Mucosa of rectum (tissue), 2 donors: ENCODE data around the gene TTLL5.

Experiments
- H3K27ac ChIP-seq, 2 donors: one replicate each; pipeline ENCODE4 v1.7.0; 2013; ENCODE audit warnings: inconsistent platforms in 2 of 2, low read depth in 2 of 2, low read length in 2 of 2
- H3K27me3 ChIP-seq, 2 donors: one replicate each; pipeline ENCODE4 v1.7.0; 2013; ENCODE audit warnings: low read length in 2 of 2; ENCODE audit not compliant: control insufficient read depth in 2 of 2, insufficient read depth in 2 of 2
- H3K36me3 ChIP-seq, 2 donors: one replicate each; pipeline ENCODE4 v1.7.0; 2013; ENCODE audit warnings: low read length in 2 of 2; ENCODE audit not compliant: control insufficient read depth in 2 of 2, insufficient read depth in 2 of 2
- H3K4me1 ChIP-seq, 2 donors: one replicate each; pipeline ENCODE4 v1.7.0; 2013; ENCODE audit warnings: low read length in 2 of 2, mild to moderate bottlenecking in 1 of 2; ENCODE audit not compliant: control insufficient read depth in 2 of 2, insufficient read depth in 2 of 2
- H3K4me3 ChIP-seq, 2 donors: one replicate each; pipeline ENCODE4 v1.7.0; 2013; ENCODE audit warnings: low read length in 2 of 2
- H3K9ac ChIP-seq, 2 donors: one replicate each; pipeline ENCODE4 v1.7.0; 2013; ENCODE audit warnings: low read length in 2 of 2, low read depth in 1 of 2, mild to moderate bottlenecking in 1 of 2
- H3K9me3 ChIP-seq, 2 donors: one replicate each; pipeline ENCODE4 v1.7.0; 2013; ENCODE audit warnings: low read length in 2 of 2; ENCODE audit not compliant: control insufficient read depth in 2 of 2
- donor health status: healthy.
- donor health status: Normal muscosa, but diverticular disease.

Gene TTLL5

GRCh38 chr14:75697918-75698317 is 36.9 kb downstream of the TTLL5 start:
- no peaks in the 10 kb centered on the region for H3K9me3 ChIP-seq
- peaks cover 14 to 22% of the 10 kb centered on the region in 2 donors for H3K36me3 ChIP-seq

GRCh38 chr14:75699331-75699730 is 38.3 kb downstream of the TTLL5 start:
- Histone ChIP-seq H3K27me3 (no peaks in the 10 kb centered on the region), H3K4me3 (no peak overlapping the region), H3K27ac (no peak overlapping the region), H3K9me3 (no peaks in the 10 kb centered on the region), H3K4me1 (no peaks in the 10 kb centered on the region), H3K36me3 (peaks cover 10 to 21% of the 10 kb centered on the region in 2 donors), H3K9ac (no peak overlapping the region)

More at GRCh38 chr14:75697918-75698317, 36.9 kb downstream of the TTLL5 start:
- H3K27ac ChIP-seq, result no peak overlapping the region
- no peaks in the 10 kb centered on the region for H3K27me3 ChIP-seq
- no peak overlapping the region for H3K9ac ChIP-seq
- no peak overlapping the region for H3K4me3 ChIP-seq
- H3K4me1 ChIP-seq, result no peaks in the 10 kb centered on the region

DNA sequence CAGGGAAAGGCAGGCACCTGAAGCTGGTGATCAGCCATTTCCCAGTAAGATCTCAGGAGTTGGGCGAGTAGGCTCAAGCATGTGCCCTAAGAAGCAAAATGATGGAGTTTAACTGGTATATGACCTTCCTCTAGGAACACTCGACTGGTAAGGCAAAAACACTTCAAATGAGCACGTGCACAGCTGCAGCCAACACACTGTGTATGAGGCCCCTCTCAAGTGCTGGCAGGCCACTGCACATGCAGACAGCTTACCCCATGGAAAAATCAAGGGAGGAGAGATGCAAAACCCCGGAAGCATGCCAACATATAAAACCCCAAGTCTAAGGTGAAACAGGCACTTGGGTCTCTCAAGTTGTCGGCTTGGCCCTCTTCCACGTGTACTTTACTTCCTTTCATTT is 39.2 kb downstream of the TTLL5 start:
- H3K27me3 ChIP-seq, result no peaks in the 10 kb centered on the region
- H3K9ac ChIP-seq, result no peak overlapping the region
- no peaks in the 10 kb centered on the region for H3K4me1 ChIP-seq
- H3K27ac ChIP-seq, result no peak overlapping the region
- H3K36me3 ChIP-seq, result peaks cover 10 to 21% of the 10 kb centered on the region in 2 donors
- no peaks in the 10 kb centered on the region for H3K9me3 ChIP-seq
- no peak overlapping the region for H3K4me3 ChIP-seq

GRCh38 chr14:75702122-75702521 is 41.1 kb downstream of the TTLL5 start:
- no peak overlapping the region for H3K4me3 ChIP-seq
- no peaks in the 10 kb centered on the region for H3K9me3 ChIP-seq
- no peaks in the 10 kb centered on the region for H3K27me3 ChIP-seq
- peaks cover 13 to 21% of the 10 kb centered on the region in 2 donors for H3K36me3 ChIP-seq
- no peak overlapping the region for H3K27ac ChIP-seq
- H3K4me1 ChIP-seq, result no peaks in the 10 kb centered on the region
- H3K9ac ChIP-seq, result no peak overlapping the region

GRCh38 chr14:75702616-75703261 is 41.7 kb downstream of the TTLL5 start:
- H3K36me3 ChIP-seq, result peaks cover 13 to 17% of the 10 kb centered on the region in 2 donors

GRCh38 chr14:75703467-75703866 is 42.4 kb downstream of the TTLL5 start:
- Histone ChIP-seq H3K27me3 (no peaks in the 10 kb centered on the region), H3K27ac (no peak overlapping the region), H3K36me3 (peaks cover 16 to 20% of the 10 kb centered on the region in 2 donors), H3K4me3 (no peak overlapping the region), H3K9me3 (no peaks in the 10 kb centered on the region), H3K4me1 (no peaks in the 10 kb centered on the region), H3K9ac (no peak overlapping the region)

More at GRCh38 chr14:75702616-75703261, 41.7 kb downstream of the TTLL5 start:
- Histone ChIP-seq H3K4me1 (no peaks in the 10 kb centered on the region), H3K27me3 (no peaks in the 10 kb centered on the region), H3K4me3 (no peak overlapping the region), H3K9me3 (no peaks in the 10 kb centered on the region), H3K9ac (no peak overlapping the region), H3K27ac (no peak overlapping the region)

DNA sequence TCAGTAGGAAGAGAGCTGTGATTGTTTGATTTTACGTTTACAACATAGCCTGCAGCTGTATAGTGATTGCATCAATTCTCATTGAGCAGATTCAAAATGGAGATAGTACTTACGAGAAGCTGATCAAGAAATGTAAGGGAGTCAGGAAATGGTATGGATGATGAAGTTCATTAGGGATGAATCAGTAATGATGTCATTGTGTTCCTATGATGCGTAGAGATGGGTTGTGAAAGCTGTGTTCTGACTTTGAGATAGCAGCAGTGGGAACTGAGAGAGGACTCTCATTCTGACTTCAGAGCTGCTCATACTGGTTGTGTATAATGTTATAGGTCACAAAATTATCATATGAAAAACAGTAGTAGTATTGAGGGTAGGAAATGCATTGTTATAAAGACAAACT is 44.0 kb downstream of the TTLL5 start:
- H3K27ac ChIP-seq, result no peak overlapping the region
- H3K27me3 ChIP-seq, result no peaks in the 10 kb centered on the region
- peaks cover 13 to 14% of the 10 kb centered on the region in 2 donors for H3K36me3 ChIP-seq
- no peaks in the 10 kb centered on the region for H3K9me3 ChIP-seq
- no peak overlapping the region for H3K9ac ChIP-seq
- H3K4me3 ChIP-seq, result no peak overlapping the region
- no peaks in the 10 kb centered on the region for H3K4me1 ChIP-seq

- no peaks in the 10 kb centered on the region for H3K9me3 ChIP-seq
These were observed 48.3 kb downstream of the TTLL5 start for GRCh38 chr14:75709207-75709812.

GRCh38 chr14:75711105-75711795 is 50.2 kb downstream of the TTLL5 start:
- no peak overlapping the region for H3K4me3 ChIP-seq
- H3K36me3 ChIP-seq, result peaks cover 4 to 5% of the 10 kb centered on the region in 2 donors
- H3K27me3 ChIP-seq, result no peaks in the 10 kb centered on the region
- H3K9ac ChIP-seq, result no peak overlapping the region
- H3K27ac ChIP-seq, result no peak overlapping the region
- no peaks in the 10 kb centered on the region for H3K4me1 ChIP-seq
- no peaks in the 10 kb centered on the region for H3K9me3 ChIP-seq

More at GRCh38 chr14:75709207-75709812, 48.3 kb downstream of the TTLL5 start:
- H3K36me3 ChIP-seq, result peaks cover 5 to 6% of the 10 kb centered on the region in 2 donors
- no peak overlapping the region for H3K27ac ChIP-seq
- no peaks in the 10 kb centered on the region for H3K4me1 ChIP-seq
- H3K9ac ChIP-seq, result no peak overlapping the region
- no peaks in the 10 kb centered on the region for H3K27me3 ChIP-seq
- H3K4me3 ChIP-seq, result no peak overlapping the region

DNA sequence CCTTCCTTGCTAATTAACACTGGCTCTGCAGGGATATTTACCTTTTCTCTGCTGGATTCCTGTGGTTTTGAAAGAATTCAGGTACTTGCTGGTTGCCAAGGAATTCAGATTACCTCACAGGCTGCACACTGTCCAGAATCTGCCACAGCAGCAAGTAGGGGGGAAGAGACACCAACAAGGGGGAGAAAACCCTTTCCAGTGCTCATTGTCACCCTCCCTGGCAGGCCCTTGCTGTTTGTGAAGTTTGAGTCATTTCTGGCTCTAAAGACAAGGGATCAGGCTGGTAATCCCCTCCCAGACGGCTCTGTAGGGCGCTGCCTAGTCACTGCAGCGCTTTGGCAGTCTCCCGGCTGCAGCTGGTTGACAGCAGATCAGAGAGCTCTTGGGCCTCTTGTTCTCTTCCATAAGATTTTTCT is 50.8 kb downstream of the TTLL5 start:
- no peak overlapping the region for H3K4me3 ChIP-seq
- H3K9ac ChIP-seq, result no peak overlapping the region
- H3K36me3 ChIP-seq, result peaks cover 4 to 5% of the 10 kb centered on the region in 2 donors
- no peaks in the 10 kb centered on the region for H3K27me3 ChIP-seq
- no peaks in the 10 kb centered on the region for H3K9me3 ChIP-seq
- no peak overlapping the region for H3K27ac ChIP-seq
- no peaks in the 10 kb centered on the region for H3K4me1 ChIP-seq
